Measurements from ENCODE around the gene COLEC11. TPM values are rescaled to one million over a fixed set of nuclear protein-coding genes. Genes with fewer than 3 reads are reported as not detected.
"Not testable (repeated sequence)": the region's sequence is repeated elsewhere in the genome, so short reads cannot be mapped to it uniquely, and the experiment has no call there.

Gene COLEC11
- polyA plus RNA-seq, 1 donor = 1.5 TPM

DNA sequence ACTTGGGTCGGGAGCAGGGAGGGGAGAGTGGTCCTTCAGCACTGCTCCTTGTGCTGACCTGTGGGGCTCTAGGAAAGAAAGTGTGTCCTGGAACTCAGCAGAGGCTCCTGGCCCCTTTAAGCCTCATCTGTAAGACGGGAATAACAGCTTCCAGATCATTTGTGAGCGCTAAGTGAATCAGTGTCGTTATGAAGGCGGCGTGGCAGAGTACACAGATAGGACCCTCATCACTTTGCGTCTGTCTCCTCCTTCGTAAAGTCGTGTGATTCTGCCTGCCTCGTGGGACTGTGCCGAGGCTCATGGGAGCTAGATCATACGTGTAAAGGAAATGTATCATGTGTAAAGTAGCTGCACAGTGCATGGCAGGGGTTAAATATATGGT lies 18.6 kb downstream of the COLEC11 start:
- H3K4me3 ChIP-seq (ENCODE audit: low read length) = no peak overlapping the region
- WGBS (ENCODE audit: insufficient coverage, low lambda C conversion rate) = 90% methylated on average over 2 of the region's 12 CpGs
- H3K27ac ChIP-seq (ENCODE audit: low read length) = no peak overlapping the region
- H3K27me3 ChIP-seq (ENCODE audit: control insufficient read depth, insufficient read depth, low read length) = no peaks in the 10 kb centered on the region
- no peaks in the 10 kb centered on the region for H3K36me3 ChIP-seq (ENCODE audit: control insufficient read depth, insufficient read depth, low read length)
- no peaks in the 10 kb centered on the region for H3K4me1 ChIP-seq (ENCODE audit: control insufficient read depth, insufficient read depth, low read length)
- no peak for DNase-seq
- peaks cover 21% of the 10 kb centered on the region for H3K9me3 ChIP-seq (ENCODE audit: control insufficient read depth, low read depth, low read length)

DNA sequence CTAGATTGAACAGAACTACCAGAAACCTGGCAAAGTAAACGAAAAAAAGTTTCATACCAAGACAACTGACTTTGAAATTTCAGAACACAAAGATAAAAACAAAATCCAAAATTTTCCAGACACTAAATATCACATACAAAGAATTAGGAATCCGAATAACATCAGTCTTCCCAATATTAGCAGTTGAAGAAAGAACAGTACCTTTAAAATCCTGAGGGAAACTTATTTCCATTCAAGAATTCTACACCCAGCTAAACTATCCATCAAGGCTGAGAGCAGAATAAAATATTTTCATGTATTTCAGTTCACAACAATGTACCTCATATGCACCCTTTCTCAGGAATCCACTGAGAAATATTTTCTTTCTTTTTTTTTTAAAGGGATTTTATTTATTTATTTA lies 19.8 kb downstream of the COLEC11 start:
- H3K36me3 ChIP-seq (ENCODE audit: control insufficient read depth, insufficient read depth, low read length); DNase-seq; H3K4me3 ChIP-seq (ENCODE audit: low read length); H3K4me1 ChIP-seq (ENCODE audit: control insufficient read depth, insufficient read depth, low read length); H3K27ac ChIP-seq (ENCODE audit: low read length); H3K27me3 ChIP-seq (ENCODE audit: control insufficient read depth, insufficient read depth, low read length): not testable (repeated sequence)
- WGBS (ENCODE audit: insufficient coverage, low lambda C conversion rate) = 67% methylated on average over 1 of the region's 2 CpGs
- H3K9me3 ChIP-seq (ENCODE audit: control insufficient read depth, low read depth, low read length) = peaks cover 21% of the 10 kb centered on the region

GRCh38 chr2:3615541-3616200 lies 20.8 kb downstream of the COLEC11 start:
- not testable (repeated sequence) for H3K4me1 ChIP-seq (ENCODE audit: control insufficient read depth, insufficient read depth, low read length); H3K36me3 ChIP-seq (ENCODE audit: control insufficient read depth, insufficient read depth, low read length); H3K27ac ChIP-seq (ENCODE audit: low read length); H3K4me3 ChIP-seq (ENCODE audit: low read length); H3K27me3 ChIP-seq (ENCODE audit: control insufficient read depth, insufficient read depth, low read length); DNase-seq
- H3K9me3 ChIP-seq (ENCODE audit: control insufficient read depth, low read depth, low read length) = peaks cover 21% of the 10 kb centered on the region
- WGBS (ENCODE audit: insufficient coverage, low lambda C conversion rate) = no CpG with 5 or more reads among the region's 46 CpGs

DNA sequence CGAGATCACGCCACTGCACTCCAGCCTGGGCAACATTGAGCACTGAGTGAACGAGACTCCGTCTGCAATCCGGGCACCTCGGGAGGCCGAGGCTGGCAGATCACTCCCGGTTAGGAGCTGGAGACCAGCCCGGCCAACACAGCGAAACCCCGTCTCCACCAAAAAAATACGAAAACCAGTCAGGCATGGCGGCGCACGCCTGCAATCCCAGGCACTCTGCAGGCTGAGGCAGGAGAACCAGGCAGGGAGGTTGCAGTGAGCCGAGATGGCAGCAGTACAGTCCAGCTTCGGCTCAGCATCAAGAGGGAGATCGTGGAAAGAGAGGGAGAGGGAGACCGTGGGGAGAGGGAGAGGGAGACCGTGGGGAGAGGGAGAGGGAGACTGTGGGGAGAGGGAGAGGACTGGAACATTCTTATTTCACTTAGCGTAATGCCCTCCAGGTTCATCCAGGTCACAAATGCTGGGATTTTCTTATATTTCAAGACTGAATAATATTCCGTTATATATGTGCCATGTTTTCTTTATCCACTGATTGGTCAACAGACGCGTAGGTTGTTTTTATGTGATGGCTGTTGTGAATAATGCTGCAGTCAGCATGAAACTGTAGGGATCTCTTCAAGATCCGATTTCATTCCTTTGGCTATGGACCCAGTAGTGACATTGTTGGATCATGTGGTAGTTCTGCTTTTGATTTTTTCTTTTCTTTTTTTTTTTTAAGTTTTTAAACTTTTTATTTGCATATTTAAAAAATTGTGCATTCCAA lies 21.7 kb downstream of the COLEC11 start:
- not testable (repeated sequence) for DNase-seq

GRCh38 chr2:3617198-3617890 lies 22.4 kb downstream of the COLEC11 start:
- Histone ChIP-seq H3K4me3 (ENCODE audit: low read length) (no peak overlapping the region), H3K27me3 (ENCODE audit: control insufficient read depth, insufficient read depth, low read length) (no peaks in the 10 kb centered on the region), H3K9me3 (ENCODE audit: control insufficient read depth, low read depth, low read length) (peaks cover 21% of the 10 kb centered on the region), H3K36me3 (ENCODE audit: control insufficient read depth, insufficient read depth, low read length) (no peaks in the 10 kb centered on the region), H3K4me1 (ENCODE audit: control insufficient read depth, insufficient read depth, low read length) (no peaks in the 10 kb centered on the region), H3K27ac (ENCODE audit: low read length) (no peak overlapping the region)
- DNase-seq = no peak
- 95% methylated on average over 7 of the region's 21 CpGs for WGBS (ENCODE audit: insufficient coverage, low lambda C conversion rate)

More for the DNA sequence above, 21.7 kb downstream of the COLEC11 start:
- H3K4me1 ChIP-seq (ENCODE audit: control insufficient read depth, insufficient read depth, low read length); H3K36me3 ChIP-seq (ENCODE audit: control insufficient read depth, insufficient read depth, low read length); H3K27ac ChIP-seq (ENCODE audit: low read length); H3K4me3 ChIP-seq (ENCODE audit: low read length); H3K27me3 ChIP-seq (ENCODE audit: control insufficient read depth, insufficient read depth, low read length): not testable (repeated sequence)
- H3K9me3 ChIP-seq (ENCODE audit: control insufficient read depth, low read depth, low read length) = peaks cover 21% of the 10 kb centered on the region
- WGBS (ENCODE audit: insufficient coverage, low lambda C conversion rate) = 100% methylated on average over 1 of the region's 25 CpGs

- no peak for DNase-seq
- no peak overlapping the region for H3K27ac ChIP-seq (ENCODE audit: low read length)
- no peak overlapping the region for H3K4me3 ChIP-seq (ENCODE audit: low read length)
- H3K36me3 ChIP-seq (ENCODE audit: control insufficient read depth, insufficient read depth, low read length) = no peaks in the 10 kb centered on the region
- H3K4me1 ChIP-seq (ENCODE audit: control insufficient read depth, insufficient read depth, low read length) = no peaks in the 10 kb centered on the region
- peaks cover 13% of the 10 kb centered on the region for H3K9me3 ChIP-seq (ENCODE audit: control insufficient read depth, low read depth, low read length)
- H3K27me3 ChIP-seq (ENCODE audit: control insufficient read depth, insufficient read depth, low read length) = no peaks in the 10 kb centered on the region
Observed at GRCh38 chr2:3618367-3618766, 23.5 kb downstream of the COLEC11 start.

DNA sequence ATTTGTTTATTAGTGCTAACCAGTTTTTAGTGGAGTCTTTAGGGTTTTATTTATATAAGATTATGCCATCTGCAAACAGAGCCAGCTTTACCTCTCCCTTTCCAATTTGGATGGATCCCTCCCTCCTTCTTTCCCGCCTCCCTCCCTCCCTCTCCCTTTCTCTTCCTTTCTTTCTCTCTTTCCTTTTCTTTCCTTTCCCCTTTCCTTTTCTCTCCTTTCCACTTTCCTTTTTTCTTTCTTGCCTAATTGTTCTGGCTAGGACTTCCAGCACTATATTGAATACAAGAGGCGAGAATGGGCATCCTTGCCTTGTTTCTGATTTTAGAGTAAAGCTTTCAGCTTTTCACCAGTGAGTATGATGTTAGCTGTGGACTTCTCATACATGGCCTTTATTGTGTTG lies 24.1 kb downstream of the COLEC11 start:
- Histone ChIP-seq H3K27me3 (ENCODE audit: control insufficient read depth, insufficient read depth, low read length) (no peaks in the 10 kb centered on the region), H3K36me3 (ENCODE audit: control insufficient read depth, insufficient read depth, low read length) (no peaks in the 10 kb centered on the region), H3K9me3 (ENCODE audit: control insufficient read depth, low read depth, low read length) (peaks cover 13% of the 10 kb centered on the region), H3K27ac (ENCODE audit: low read length) (no peak overlapping the region), H3K4me3 (ENCODE audit: low read length) (no peak overlapping the region), H3K4me1 (ENCODE audit: control insufficient read depth, insufficient read depth, low read length) (no peaks in the 10 kb centered on the region)
- DNase-seq = no peak
- WGBS (ENCODE audit: insufficient coverage, low lambda C conversion rate) = 100% methylated on average over 2 of the region's 2 CpGs

DNA sequence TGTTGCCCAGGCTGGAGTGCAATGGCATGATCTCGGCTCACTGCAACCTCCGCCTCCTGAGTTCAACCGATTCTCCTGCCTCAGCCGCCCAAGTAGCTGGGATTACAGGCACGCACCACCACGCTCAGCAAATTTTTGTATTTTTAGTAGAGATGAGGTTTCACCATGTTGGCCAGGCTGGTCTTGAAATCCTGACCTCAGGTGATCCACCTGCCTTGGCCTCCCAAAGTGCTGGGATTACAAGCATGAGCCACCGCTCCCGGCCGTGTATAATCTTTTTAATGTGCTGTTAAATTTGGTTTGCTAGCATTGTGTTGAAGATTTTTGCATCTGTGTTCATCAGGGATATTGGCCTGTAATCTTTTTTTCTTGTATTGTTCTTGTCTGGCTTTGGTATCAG lies 24.7 kb downstream of the COLEC11 start:
- not testable (repeated sequence) for H3K36me3 ChIP-seq (ENCODE audit: control insufficient read depth, insufficient read depth, low read length); H3K4me3 ChIP-seq (ENCODE audit: low read length); H3K27ac ChIP-seq (ENCODE audit: low read length); H3K4me1 ChIP-seq (ENCODE audit: control insufficient read depth, insufficient read depth, low read length); DNase-seq; H3K27me3 ChIP-seq (ENCODE audit: control insufficient read depth, insufficient read depth, low read length)
- no CpG with 5 or more reads among the region's 9 CpGs for WGBS (ENCODE audit: insufficient coverage, low lambda C conversion rate)
- peaks cover 13% of the 10 kb centered on the region for H3K9me3 ChIP-seq (ENCODE audit: control insufficient read depth, low read depth, low read length)

- no peak overlapping the region for H3K27ac ChIP-seq (ENCODE audit: low read length)
- no peak overlapping the region for H3K4me3 ChIP-seq (ENCODE audit: low read length)
- no peaks in the 10 kb centered on the region for H3K4me1 ChIP-seq (ENCODE audit: control insufficient read depth, insufficient read depth, low read length)
- H3K9me3 ChIP-seq (ENCODE audit: control insufficient read depth, low read depth, low read length) = peaks cover 9% of the 10 kb centered on the region
- 100% methylated on average over 2 of the region's 5 CpGs for WGBS (ENCODE audit: insufficient coverage, low lambda C conversion rate)
- H3K27me3 ChIP-seq (ENCODE audit: control insufficient read depth, insufficient read depth, low read length) = no peaks in the 10 kb centered on the region
- DNase-seq = no peak
- no peaks in the 10 kb centered on the region for H3K36me3 ChIP-seq (ENCODE audit: control insufficient read depth, insufficient read depth, low read length)
Observed at GRCh38 chr2:3620834-3621233, 25.9 kb downstream of the COLEC11 start.

- no peak for DNase-seq
Observed at GRCh38 chr2:3622967-3623366, 28.1 kb downstream of the COLEC11 start.

More at GRCh38 chr2:3622967-3623366, 28.1 kb downstream of the COLEC11 start:
- H3K27me3 ChIP-seq (ENCODE audit: control insufficient read depth, insufficient read depth, low read length) = no peaks in the 10 kb centered on the region
- H3K27ac ChIP-seq (ENCODE audit: low read length) = no peak overlapping the region
- H3K9me3 ChIP-seq (ENCODE audit: control insufficient read depth, low read depth, low read length) = no peaks in the 10 kb centered on the region
- WGBS (ENCODE audit: insufficient coverage, low lambda C conversion rate) = 89% methylated on average over 1 of the region's 1 CpG
- peaks cover 2% of the 10 kb centered on the region for H3K4me1 ChIP-seq (ENCODE audit: control insufficient read depth, insufficient read depth, low read length)
- no peaks in the 10 kb centered on the region for H3K36me3 ChIP-seq (ENCODE audit: control insufficient read depth, insufficient read depth, low read length)
- no peak overlapping the region for H3K4me3 ChIP-seq (ENCODE audit: low read length)
